ENCODE results near the gene MAD1L1.

MAD1L1 gene

DNA sequence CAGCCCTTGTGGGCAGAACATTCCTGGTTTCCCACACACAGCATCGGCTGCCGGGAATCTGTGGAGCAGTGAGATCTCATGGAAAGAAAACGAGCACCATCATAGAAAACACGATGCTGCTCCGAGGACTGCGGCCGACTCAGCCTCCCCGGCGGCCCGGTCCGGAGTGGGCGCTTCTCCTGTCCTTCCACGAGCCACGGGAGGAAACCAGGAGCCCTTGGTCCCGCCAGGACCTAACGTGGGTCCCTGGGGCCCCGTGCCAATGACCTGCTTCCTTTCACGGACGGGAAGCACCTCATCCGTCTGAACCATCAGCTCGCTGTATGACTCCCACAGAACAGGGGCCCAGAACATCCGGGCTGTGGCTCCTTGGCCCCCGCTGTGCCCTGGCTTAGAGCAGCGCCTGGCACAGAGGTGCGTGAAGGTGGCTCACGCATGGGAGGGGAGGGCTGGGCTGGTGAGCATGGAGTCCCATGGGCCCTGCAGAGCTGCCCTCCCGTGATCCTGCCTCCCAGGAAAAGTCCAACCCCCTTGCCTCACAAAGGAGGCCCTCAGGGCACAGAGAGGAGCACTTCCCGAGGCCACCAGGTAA lies 280.5 kb downstream of the MAD1L1 start:
- H2AFZ ChIP-seq (ENCODE audit: low read depth, low read length) = no peak overlapping the region
- TF ChIP-seq EZH2 (IDR thresholded peaks at IDR 0.05; ENCODE audit: borderline replicate concordance, low read depth, low read length, severe bottlenecking) = no peak
- TF ChIP-seq, protein P1, sequence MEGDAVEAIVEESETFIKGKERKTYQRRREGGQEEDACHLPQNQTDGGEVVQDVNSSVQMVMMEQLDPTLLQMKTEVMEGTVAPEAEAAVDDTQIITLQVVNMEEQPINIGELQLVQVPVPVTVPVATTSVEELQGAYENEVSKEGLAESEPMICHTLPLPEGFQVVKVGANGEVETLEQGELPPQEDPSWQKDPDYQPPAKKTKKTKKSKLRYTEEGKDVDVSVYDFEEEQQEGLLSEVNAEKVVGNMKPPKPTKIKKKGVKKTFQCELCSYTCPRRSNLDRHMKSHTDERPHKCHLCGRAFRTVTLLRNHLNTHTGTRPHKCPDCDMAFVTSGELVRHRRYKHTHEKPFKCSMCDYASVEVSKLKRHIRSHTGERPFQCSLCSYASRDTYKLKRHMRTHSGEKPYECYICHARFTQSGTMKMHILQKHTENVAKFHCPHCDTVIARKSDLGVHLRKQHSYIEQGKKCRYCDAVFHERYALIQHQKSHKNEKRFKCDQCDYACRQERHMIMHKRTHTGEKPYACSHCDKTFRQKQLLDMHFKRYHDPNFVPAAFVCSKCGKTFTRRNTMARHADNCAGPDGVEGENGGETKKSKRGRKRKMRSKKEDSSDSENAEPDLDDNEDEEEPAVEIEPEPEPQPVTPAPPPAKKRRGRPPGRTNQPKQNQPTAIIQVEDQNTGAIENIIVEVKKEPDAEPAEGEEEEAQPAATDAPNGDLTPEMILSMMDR (IDR thresholded peaks at IDR 0.05; ENCODE audit: borderline replicate concordance, extremely low read depth, low read length, poor library complexity, severe bottlenecking) = no peak
- peaks cover 38% of the 10 kb centered on the region for H3K36me3 ChIP-seq (ENCODE audit: insufficient read depth, low read length)
- no peak overlapping the region for H3K27ac ChIP-seq (ENCODE audit: low read length)
- no peaks in the 10 kb centered on the region for H3K4me1 ChIP-seq (ENCODE audit: insufficient read depth, low read length)
- DNase-seq (no peak), ATAC-seq (ENCODE audit: insufficient read depth, low read depth) (no peak)
- peaks cover 63% of the 10 kb centered on the region for H4K20me1 ChIP-seq (ENCODE audit: insufficient read depth, low read length)
- no peak overlapping the region for H3K4me2 ChIP-seq (ENCODE audit: insufficient read depth, low read length)
- no peak overlapping the region for H3K9ac ChIP-seq (ENCODE audit: low read depth, low read length)
- no peaks in the 10 kb centered on the region for H3K9me3 ChIP-seq (ENCODE audit: insufficient read depth, low read length, severe bottlenecking)
- no peaks in the 10 kb centered on the region for H3K79me2 ChIP-seq (ENCODE audit: insufficient read depth, low read length)
- no peak overlapping the region for H3K4me3 ChIP-seq (ENCODE audit: low read depth in 1 of 2, low read length in 2 of 2)
- H3K27me3 ChIP-seq (ENCODE audit: insufficient read depth, low read length, poor library complexity) = no peaks in the 10 kb centered on the region

DNA sequence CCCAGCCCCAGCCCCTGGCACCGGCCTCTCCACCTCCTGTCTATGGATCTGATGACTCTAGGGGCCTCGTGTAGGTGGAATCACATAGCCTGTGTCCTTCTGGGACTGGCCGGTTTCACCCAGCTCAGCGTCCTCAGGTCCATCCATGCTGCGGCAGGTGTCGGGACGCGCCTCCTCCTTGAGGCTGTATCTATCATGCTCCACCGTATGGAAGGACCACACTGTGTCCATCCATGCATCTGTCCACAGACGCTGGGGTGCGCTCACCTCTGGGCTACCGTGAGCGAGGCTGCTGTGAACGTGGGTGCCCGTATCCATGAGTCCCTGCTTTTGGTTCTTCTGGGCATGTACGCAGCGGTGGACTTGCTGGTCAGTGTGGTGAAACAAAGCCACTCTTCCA lies 281.1 kb downstream of the MAD1L1 start:
- Histone ChIP-seq H3K4me1 (ENCODE audit: insufficient read depth, low read length) (no peaks in the 10 kb centered on the region), H3K79me2 (ENCODE audit: insufficient read depth, low read length) (no peaks in the 10 kb centered on the region), H3K9ac (ENCODE audit: low read depth, low read length) (no peak overlapping the region), H4K20me1 (ENCODE audit: insufficient read depth, low read length) (peaks cover 58% of the 10 kb centered on the region), H3K27me3 (ENCODE audit: insufficient read depth, low read length, poor library complexity) (no peaks in the 10 kb centered on the region), H3K9me3 (ENCODE audit: insufficient read depth, low read length, severe bottlenecking) (no peaks in the 10 kb centered on the region), H3K27ac (ENCODE audit: low read length) (no peak overlapping the region), H2AFZ (ENCODE audit: low read depth, low read length) (no peak overlapping the region), H3K4me2 (ENCODE audit: insufficient read depth, low read length) (no peak overlapping the region), H3K4me3 (ENCODE audit: low read depth in 1 of 2, low read length in 2 of 2) (no peak overlapping the region), H3K36me3 (ENCODE audit: insufficient read depth, low read length) (peaks cover 31% of the 10 kb centered on the region)
- TF ChIP-seq, protein P1 (IDR thresholded peaks at IDR 0.05; ENCODE audit: borderline replicate concordance, extremely low read depth, low read length, poor library complexity, severe bottlenecking) = no peak
- no peak for TF ChIP-seq EZH2 (IDR thresholded peaks at IDR 0.05; ENCODE audit: borderline replicate concordance, low read depth, low read length, severe bottlenecking)
- DNase-seq (no peak), ATAC-seq (ENCODE audit: insufficient read depth, low read depth) (no peak)

DNA sequence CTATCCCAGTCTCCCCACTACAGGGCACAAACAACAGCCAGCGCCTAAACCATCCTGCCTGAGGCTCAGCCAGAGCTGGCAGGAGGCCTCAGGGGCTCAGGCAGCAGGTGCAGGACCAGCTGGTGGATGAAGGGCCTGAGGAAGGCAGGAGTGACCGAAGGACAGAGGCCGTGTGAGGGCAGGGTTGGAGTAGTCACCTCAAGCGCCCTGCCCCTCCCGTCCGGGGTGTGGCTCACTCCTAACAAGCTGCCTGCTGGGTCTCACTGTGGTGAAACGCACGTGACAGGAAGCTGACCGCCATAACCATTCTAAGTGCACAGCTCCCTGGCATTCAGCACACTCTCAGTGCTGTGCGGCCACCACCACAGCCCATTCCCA lies 281.6 kb downstream of the MAD1L1 start:
- 0 out of 2 replicates have a peak overlapping the region, but pooled peaks have one; percentile 24 for H3K27ac ChIP-seq (ENCODE audit: low read length)
- no peak for ATAC-seq (ENCODE audit: insufficient read depth, low read depth)
- no peaks in the 10 kb centered on the region for H3K79me2 ChIP-seq (ENCODE audit: insufficient read depth, low read length)
- DNase-seq = no peak
- no peaks in the 10 kb centered on the region for H3K9me3 ChIP-seq (ENCODE audit: insufficient read depth, low read length, severe bottlenecking)
- no peak overlapping the region for H2AFZ ChIP-seq (ENCODE audit: low read depth, low read length)
- no peaks in the 10 kb centered on the region for H3K4me1 ChIP-seq (ENCODE audit: insufficient read depth, low read length)
- no peak overlapping the region for H3K4me2 ChIP-seq (ENCODE audit: insufficient read depth, low read length)
- no peaks in the 10 kb centered on the region for H3K27me3 ChIP-seq (ENCODE audit: insufficient read depth, low read length, poor library complexity)
- peaks cover 27% of the 10 kb centered on the region; the same call in 1 of the 2 replicates for H3K36me3 ChIP-seq (ENCODE audit: insufficient read depth, low read length)
- TF ChIP-seq, protein P1 (IDR thresholded peaks at IDR 0.05; ENCODE audit: borderline replicate concordance, extremely low read depth, low read length, poor library complexity, severe bottlenecking) = no peak
- TF ChIP-seq EZH2 (IDR thresholded peaks at IDR 0.05; ENCODE audit: borderline replicate concordance, low read depth, low read length, severe bottlenecking) = no peak
- H3K4me3 ChIP-seq (ENCODE audit: low read depth in 1 of 2, low read length in 2 of 2) = no peak overlapping the region
- H3K9ac ChIP-seq (ENCODE audit: low read depth, low read length) = no peak overlapping the region
- peaks cover 54% of the 10 kb centered on the region for H4K20me1 ChIP-seq (ENCODE audit: insufficient read depth, low read length)

All from DND-41 (cell line).